22Rv1 (cell line): ENCODE measurements around the gene SCUBE3.

Source experiments
- ZFX ChIP-seq: fragments of 450-650 bp; IDR thresholded peaks from 2 replicates; pipeline ENCODE4 v1.6.1; 2017; ENCODE audit warnings: antibody characterized with exemption, borderline replicate concordance
- TF ChIP-seq, protein P1 (sequence below): fragments of 450-650 bp; IDR thresholded peaks from 2 replicates; pipeline ENCODE4 v1.5.1; 2017; ENCODE audit warnings: mild to moderate bottlenecking

DNA sequence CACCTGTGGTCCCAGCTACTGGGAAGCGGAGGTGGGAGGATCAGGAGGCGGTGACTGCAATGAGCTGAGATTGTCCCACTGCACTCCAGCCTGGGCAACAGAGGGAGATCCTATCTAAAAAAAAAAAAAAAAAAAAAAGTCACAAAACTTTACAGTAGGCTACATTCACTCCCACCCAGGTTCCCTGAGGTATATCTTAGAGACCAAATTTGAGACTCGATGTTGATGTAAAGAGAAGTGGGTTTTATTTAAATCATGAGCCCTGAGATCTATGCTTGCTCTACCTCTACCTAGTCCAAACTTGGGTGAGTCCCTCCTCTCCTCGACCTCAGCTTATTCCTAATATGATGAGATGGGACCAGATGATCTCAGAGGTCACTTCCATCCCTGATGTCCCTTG, 75.1 kb downstream of the SCUBE3 start:
- TF ChIP-seq, protein P1, sequence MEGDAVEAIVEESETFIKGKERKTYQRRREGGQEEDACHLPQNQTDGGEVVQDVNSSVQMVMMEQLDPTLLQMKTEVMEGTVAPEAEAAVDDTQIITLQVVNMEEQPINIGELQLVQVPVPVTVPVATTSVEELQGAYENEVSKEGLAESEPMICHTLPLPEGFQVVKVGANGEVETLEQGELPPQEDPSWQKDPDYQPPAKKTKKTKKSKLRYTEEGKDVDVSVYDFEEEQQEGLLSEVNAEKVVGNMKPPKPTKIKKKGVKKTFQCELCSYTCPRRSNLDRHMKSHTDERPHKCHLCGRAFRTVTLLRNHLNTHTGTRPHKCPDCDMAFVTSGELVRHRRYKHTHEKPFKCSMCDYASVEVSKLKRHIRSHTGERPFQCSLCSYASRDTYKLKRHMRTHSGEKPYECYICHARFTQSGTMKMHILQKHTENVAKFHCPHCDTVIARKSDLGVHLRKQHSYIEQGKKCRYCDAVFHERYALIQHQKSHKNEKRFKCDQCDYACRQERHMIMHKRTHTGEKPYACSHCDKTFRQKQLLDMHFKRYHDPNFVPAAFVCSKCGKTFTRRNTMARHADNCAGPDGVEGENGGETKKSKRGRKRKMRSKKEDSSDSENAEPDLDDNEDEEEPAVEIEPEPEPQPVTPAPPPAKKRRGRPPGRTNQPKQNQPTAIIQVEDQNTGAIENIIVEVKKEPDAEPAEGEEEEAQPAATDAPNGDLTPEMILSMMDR: no peak
- TF ChIP-seq ZFX: no peak
